Dermis blood vessel endothelial cell (primary cell): ENCODE results near the gene NMUR1. TPM values are rescaled to one million over a fixed set of nuclear protein-coding genes. Genes with fewer than 3 reads are reported as not detected.
A peak's percentile ranks its signal among the peaks of the same experiment; 100 is the strongest.

Experiments
- DNase-seq: peaks from one replicate; pipeline ENCODE4 v3.0.0; 2010
- total RNA-seq: library from RNA; depleted of rRNA; stranded (reverse); fragments of >200 nt; gene quantifications from 2 replicates; pipeline ENCODE4 v1.2.3, GENCODE V29; 2014

Gene NMUR1
- total RNA-seq, 1 donor from 2014 or later: under 0.01 TPM

DNA sequence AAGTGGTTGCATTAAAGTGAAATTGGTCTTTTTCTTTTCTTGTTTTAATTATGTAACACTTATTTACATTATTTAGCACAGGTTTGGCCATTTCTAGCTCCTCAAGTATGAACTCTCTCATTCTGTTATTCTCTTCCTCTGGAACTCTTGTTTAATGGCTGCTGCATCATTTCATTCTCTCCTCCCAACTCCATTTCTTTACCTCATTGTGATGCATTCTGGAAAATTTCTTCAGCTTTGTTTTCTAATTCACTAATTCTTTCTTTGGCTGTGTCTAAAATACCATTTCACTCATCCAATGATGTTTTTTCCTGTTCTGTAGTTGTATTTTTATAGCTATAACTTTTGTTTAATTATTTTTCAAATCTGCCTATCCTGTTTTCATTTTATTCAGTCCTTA, 22.5 kb upstream of the NMUR1 start:
- DNase-seq: no peak

DNA sequence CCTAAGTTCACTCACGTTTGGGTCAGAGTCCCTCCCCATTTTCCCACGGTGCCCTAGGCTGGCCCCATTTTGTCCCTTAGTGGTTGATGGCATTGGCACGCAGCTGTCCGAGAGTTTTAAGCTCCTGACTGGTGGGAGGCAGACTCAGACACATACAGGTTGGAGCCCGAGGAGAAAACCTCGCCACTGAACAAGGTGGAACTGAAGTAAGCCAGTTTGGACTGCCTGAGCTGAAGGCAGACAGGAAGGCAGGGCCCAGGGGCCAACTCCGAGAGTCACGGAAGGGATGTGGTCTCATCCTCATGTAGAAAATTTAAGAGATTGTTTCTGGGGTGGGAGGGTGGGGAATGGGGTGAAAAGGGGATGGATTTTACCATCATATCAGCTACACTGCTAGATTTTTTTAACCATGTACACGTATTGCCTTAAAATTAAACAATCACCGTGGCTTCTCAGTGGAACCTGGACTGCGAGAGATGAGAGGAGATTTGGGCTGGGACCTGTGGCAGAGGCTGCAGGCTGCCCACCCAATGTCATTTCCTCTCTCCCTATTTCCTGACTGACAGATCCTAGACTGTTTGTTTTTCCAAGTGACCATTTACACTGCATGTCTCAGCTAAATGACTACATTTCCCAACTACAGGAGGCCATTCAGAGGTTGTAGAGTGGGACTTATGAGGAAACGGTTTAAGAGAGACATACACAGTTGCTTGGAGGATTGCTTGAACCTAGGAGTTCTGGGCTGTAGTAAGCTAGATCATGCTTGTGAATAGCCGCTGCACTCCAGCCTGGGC, 19.4 kb upstream of the NMUR1 start:
- peak; percentile 33 for DNase-seq

DNA sequence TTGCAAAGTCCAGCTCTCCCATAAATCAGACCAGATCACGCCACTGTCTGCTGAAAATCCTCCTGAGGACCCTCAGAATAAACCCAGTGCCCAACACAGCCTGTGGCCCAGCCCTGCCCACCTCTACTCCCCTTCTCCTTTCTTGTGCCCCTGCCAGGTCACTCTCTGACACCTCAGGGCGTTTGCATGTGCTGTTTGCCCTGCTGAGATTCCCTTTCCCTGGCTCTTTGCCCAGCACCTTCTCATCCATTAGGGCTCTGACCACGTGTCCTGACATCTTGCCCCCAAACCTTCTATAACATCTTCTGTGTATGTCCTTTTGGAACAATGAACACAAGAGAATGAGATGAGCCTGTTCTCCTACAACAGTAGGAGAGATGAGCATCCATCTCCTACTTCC, 18.5 kb upstream of the NMUR1 start:
- no peak for DNase-seq

DNA sequence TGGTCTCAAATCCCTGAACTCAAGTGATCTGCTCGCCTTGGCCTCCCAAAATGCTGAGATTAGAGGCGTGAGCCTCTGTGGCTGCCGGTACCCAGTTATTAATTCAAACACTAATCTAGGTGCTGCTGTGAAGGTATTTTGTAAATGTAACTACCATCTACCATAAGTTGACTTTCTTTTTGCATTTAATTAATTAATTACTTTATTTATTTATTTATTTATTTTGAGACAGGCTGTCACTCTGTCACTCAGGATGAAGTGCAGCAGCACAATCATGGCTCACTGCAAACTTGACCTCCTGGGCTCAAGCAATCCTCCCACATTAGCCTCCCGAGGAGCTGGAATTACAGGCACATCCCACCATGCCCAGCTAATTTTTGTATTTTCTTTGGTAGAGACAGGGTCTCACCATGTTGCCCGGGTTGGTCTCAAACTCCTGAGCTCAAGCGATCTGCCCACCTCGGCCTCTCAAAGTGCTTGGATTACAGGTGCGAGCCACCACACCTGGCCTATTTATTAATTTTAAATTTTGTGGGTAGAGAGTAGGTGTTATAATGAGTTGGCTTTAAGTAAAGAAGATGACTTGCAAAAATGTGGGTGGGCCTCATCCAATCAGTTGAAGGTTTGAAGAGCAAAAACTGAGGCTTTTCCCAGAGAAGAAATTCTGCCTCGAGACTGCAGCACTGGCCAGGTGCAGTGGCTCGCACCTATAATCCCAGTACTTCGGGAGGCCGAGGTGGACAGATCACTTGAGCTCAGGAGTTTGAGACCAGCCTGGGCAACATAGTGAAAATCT, 17.3 kb upstream of the NMUR1 start:
- DNase-seq: no peak

DNA sequence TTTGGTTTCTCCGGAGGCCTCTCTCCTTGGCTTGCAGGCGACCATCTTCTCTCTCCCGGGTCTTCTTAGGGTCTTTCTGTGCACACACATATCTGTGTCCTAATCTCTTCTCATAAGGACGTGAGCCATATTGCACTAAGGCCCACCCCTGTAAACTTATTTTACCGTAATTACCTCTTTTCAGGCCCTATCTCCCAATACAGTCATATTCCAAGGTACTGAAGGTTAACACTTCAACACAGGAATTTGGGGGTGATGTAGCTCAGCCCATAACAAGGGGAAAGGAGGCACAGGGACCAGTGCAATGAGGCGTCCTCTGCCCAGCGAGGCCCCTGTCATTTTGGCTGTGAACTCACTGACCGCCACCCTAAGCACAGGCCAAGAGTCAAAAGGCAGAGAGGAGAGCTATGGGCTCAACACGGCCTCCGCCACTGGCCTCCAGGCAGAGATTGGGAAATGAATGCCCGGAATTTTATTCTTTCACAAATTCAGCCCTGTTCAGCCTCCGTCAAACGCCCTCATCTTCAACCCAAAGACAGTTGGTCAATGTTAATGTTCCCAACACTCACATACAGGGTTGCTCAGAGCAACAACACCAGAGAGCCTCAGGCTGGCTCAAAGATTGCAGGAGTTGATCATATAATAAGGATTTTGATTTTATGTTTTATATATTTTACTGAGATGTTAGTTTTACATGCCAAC, 15.9 kb upstream of the NMUR1 start:
- DNase-seq: no peak

DNA sequence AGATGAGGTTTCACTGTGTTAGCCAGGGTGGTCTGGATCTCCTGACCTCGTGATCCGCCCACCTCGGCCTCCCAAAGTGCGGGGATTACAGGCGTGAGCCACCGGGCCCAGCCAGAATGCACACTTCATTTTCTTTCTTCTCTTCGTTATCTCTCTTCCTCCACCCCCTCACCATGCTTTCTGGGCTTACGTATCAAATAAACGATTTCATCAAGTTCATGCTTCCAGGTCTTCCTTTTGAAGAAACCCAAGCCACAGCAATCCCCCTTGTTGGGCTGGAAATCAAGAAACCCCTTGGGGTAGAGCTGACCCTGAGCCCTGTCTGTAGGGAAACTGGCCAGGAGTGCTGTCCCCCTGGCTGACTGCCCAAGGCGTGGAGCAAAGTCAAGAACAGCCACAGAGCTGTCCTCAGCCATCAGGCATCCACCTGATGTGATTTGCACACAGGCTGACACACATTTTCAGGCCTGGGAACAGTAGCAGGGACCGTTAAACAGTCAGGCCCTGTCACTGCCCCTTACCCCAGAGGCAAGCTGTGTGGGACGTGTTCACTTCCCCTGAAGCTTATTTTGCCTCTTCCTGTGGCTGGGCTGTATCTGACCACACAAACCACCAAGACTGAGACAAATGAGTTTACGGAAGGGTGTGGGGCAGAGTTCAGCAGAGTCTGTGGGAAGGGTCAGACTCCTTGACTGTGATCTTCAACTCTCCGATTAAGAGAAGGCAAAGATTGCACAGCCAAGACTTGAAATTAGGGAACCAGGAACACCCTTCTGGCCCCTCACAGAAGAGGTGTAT, 15.1 kb upstream of the NMUR1 start:
- peak; percentile 36 for DNase-seq

DNA sequence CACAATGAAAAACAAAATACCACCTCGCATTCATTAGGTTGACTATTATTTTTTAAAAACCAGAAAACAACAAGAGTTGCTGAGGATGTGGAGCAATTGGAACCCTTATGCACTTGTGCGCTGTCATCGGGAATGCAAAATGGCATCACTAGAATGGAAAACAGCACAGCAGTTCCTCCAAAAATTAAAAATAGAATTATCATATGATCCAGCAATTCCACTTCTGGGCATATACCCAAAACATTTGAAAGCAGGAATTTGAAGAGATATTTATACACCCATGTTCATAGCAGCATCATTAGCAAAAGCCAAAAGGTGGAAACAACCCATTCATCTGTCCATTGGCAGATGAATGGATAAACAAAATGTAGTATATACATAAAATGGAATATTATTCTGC, 11.9 kb upstream of the NMUR1 start:
- DNase-seq: no peak

DNA sequence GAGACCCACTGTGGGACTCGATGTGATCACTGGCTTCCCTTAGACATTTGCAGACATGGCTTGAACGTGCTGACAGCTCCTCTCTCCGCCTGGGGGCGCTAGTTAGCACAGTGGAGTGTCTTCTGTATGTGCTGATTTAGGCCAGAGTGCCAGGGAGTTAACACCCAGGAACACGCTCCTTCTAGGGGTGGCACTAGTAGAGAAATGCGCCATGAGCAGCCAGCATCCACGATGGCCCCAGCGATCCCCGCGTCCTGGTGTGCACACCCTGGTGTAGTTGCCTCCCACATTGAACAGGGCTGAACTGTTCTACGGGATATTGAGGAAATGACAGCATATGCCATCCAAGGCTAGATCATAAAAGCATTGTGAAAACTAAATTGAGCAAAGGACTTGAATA, 11.4 kb upstream of the NMUR1 start:
- peak; percentile 61 for DNase-seq

DNA sequence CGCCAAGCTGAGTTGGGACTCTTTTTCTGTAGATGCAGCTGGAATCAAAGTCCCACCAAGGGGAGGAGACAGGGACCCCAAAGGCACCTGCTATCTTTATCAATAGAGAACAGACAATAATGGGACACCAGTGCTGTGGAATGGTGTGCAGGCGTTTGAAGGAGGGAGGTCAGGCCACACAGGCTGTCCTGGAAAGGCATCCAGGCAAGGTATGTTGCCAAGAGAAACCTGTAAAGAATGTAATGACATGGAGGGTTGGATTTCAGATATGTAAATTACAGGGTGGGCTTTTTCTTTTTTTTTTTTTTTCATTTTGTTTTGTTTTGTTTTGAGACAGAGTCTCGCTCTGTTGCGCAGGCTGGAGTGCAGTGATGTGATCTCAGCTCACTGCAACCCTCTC, 9.7 kb upstream of the NMUR1 start:
- no peak for DNase-seq

DNA sequence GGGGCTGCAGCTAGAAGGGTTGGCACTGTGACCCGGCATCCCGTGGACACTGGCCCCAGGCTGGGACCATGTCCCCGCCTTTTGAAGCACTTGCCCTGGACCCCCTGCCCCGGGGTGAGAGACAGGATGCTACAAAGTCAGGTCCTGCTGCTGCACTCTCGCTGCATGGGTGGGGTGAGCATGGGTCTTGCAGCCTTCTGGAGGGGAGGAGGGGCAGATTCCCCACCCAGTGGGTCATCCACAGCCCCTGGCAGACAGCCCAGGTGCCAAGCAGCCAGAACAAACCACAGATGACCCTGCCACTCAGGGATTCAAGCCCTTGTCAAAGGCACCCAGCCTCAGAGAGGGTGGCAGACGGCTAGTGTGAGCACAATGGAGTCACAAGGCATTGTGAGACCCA, 5.7 kb upstream of the NMUR1 start:
- DNase-seq: no peak

DNA sequence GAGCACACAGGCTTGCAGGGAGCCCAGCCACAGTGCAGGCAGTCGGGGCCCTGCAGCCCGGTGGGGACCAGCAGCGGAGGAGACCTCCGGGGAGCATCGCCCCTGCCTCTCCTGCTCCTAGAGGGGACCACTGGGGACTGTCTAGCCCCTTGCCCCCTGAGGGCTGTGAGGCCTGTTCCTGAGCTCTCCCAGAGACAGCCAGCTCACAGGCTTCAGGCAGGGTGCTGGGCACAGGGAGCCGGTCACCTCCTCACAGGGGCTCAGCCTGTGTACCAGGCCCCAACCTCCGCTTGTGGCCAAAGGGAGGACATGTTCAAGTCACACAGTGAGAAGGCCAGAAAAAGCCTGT, 3.5 kb upstream of the NMUR1 start:
- DNase-seq: no peak

DNA sequence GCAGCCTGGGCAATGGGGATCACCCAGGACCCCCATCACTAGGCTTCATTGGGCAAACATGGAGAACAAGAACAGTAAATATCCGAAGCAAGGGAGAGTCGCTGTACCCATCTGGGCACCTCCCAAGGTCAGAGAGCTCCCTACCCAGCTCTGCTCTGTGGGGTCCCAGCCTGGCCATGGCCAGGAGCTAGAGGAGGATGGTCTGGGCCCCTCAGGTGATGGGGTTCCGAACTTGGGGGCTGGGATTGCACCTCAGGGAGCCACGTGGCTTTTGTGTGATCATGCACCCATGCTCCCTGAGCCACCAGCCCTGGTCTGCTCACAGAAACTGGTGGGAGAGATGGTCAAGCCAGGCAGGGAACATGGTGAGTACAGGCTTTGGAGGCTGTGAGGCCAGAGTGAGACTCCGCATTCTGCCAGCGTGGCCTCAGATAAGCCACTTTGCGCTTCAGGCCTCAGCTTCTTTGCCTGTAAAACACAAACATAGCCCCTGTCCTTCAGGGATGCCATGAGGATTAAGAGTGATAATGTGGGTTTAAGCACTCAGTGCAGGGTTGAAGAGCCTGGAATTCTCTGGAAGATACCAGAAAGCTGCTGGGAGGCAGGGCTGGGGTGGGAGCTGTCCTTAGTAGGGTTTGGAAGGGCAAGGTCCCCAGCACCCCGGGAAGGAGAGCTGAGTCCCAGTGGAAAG, 3.0 kb upstream of the NMUR1 start:
- no peak for DNase-seq

DNA sequence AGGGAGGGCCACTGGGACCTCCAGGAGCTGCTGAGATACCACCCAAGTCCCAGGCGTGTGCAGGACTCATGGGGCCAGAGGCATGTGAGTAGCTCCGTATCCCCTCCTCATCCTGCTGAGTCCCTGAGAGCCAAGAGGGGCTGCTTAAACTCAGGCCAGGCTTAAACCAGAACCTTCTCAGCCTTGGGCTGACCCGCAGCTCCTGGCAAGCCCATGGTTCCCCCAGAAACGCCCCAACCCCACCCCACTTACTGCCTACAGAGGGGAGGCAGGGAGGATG, 2.5 kb upstream of the NMUR1 start:
- DNase-seq: no peak

DNA sequence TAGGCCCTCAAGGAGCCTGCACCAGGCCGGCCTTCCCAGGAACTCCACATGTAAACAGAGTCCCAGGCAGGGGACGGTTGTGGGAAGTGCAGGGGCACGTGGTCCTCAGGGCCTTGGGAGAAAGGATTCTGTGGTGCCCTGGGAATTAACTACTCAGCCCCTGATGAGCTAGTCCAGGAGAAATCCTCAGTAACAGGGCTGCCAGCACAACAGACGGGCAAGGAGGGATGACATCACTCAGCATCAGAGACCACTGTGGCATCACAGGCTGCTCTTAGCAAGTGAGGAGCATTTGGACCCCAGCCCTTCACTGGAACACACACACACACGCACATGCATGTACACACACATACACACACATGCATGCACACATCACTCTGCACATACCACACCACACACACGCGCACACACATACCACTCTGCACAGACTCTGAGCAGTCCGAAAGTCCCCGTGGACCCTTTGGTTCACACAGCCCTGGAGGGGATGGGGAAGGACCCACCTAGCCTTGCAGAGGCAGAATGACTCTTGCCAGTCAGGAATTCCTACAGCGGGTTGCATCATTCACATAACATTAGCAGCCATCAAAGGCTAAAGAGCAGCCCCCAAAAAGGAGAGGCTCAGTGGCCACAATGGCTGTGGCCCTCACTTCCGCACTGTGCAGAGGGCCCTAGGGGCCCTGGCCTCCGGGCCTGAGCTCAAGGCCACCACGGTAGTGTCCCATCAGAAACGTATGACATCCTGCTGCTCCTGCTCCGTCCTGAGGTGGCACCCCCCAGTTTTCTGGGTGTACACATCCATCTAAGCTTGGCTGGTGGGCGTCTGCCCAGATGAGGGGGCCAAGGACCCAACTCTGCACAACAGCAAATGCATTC, 1.9 kb upstream of the NMUR1 start:
- no peak for DNase-seq

DNA sequence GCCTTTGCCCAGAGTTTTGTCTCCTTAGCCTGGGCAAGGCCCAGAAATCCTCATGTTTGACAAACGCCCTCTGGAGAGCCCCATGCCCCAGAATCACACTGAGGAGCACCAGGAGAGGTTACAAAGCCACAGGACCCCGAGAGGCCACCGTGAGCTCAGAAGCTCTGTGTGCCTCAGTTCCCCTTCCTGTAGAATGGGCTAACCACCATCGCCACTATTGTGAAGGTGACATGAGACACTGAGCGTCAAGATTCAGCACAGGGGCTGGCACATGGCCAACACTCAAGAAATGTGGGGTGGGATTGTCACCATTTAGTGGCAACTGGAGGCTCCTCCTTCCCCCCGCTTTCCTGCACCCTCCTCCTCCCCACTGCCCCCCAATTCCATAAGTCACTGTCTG, 1.2 kb upstream of the NMUR1 start:
- no peak for DNase-seq

DNA sequence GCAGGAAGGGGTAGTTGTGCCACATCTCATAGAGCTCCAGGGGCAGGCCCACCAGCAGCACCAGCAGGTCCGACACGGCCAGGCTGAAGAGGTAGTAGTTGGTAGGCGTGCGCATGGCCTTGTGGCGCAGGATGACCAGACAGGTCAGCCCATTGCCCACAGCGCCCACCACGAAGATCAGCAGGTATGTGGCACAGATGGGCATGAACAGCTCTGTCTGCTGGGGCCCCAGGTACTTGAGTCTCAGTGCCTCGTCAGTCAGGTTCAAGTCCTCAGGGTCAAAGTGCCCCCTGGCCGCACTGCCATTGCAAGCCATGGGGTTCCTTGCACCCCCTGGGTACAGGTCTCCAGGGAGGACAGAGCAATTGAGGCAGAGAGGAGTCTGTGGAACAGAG, 1.6 kb downstream of the NMUR1 start:
- no peak for DNase-seq

DNA sequence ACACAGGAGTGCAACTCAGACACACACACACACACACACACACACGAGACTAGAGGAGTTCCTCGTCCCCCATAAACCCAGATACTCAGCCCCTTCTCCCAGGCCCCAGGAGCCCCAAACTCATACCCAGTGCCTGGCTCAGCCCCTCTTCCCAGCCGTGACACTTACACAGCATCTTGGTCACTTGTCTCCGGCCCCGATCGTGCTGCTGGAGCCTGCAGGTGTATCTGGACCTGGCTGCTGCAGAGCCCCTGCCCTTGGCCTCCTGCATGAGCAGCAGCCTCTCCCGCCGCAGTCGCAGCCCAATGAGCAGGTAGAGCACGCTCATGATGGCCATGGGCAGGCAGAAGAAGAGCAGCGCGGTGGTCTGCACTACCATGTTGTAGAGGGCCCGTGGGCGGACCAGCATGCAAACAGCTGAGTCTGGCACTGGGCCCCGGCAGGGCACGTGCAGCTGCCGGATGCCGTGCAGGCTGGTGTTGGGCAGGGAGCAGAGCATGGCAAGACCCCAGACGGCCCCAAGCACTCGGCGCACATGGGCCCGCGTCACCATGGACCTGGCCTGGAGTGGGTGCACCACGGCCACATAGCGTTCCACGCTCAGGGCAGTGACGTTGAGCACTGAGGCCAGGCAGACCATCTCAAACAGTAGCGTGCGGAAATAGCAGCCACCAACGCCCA, 2.1 kb downstream of the NMUR1 start:
- no peak for DNase-seq

DNA sequence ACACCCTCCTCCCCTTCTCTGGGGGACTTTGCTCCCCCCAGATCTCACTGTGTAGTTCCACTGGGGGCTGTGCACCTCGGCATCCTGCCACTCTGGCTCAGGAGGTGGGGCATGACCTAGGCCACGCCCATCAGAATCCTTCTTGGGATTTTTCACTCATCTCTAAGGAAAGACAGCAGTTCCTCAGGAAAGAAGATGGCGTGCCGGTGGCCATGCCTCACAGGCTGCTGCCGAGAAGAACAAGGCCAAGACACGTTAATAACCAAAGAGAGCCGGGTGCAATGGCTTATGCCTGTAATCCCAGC, 3.2 kb downstream of the NMUR1 start:
- no peak for DNase-seq

DNA sequence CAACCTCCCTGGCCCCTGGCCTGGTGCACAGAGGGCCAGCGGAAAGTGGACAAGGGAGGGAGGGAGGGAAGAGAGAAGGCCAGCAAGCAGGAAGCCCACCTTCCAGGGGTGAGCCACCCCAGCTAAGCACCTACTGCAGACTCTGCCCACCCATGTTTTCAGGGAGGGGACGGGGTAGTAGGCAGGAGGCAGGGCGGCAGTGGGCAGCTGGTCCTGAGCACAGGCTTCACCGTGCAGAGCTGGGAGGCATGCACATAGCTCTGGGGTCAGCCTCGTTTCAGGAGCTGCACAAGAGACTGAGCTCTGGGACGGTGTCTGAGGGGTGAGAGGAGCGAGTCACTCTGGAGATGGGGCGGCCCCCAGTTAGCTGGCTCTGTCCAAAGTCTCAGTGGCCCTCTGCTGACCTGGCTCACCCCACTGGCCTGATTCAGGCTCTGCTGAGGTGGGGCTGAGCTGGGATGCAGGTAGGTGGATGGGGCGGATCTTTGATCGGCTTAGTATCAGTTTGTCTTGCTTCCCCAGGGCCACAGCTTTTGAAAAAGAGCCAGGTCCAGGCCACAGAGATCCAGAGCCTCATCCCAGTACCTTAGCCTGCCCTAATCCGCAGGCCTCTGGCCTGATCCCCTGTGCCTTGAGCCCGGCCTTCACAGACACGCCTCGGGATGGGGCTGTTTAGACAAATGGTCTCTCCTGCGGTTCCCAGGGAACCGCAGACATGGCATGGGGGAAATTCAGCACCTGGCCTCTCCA, 3.7 kb downstream of the NMUR1 start:
- no peak for DNase-seq
